PC-3 (cell line): Measurements from ENCODE around the gene TRAFD1. TPM values are rescaled to one million over a fixed set of nuclear protein-coding genes. Genes with fewer than 3 reads are reported as not detected.

ENCODE experiments used
- ATAC-seq: fragments of 200-7000 bp; cut with Tn5 transposase; 2 replicates; pipeline ENCODE4 v1.9.1; 2020; ENCODE audit warnings: mild to moderate bottlenecking, moderate library complexity
- BruUV-seq: library from RNA; stranded (reverse); fragments of 400-500 nt; replicated peaks from 2 replicates; lab custom pipeline; 2021; lab: Mats Ljungman, UMichigan
- CTCF ChIA-PET: fragments of 300-600 bp; sonication (Branson Sonifier 250); formaldehyde crosslinking; loops from one replicate; lab custom pipeline; 2022; ENCODE audit warnings: antibody characterized with exemption; lab: Charles Lee
- POLR2A ChIA-PET: fragments of 300-600 bp; sonication (Branson Sonifier 250); formaldehyde crosslinking; loops from one replicate; lab custom pipeline; 2022; ENCODE audit warnings: antibody characterized with exemption; ENCODE audit not compliant: unreplicated experiment; lab: Charles Lee
- DNase-seq: peaks from one replicate; pipeline ENCODE4 v3.0.0-alpha.2; 2015
- H2AFZ ChIP-seq: fragments of 300-600 bp; sonication (generic); 2 replicates; pipeline ENCODE4 v1.6.0; 2016; ENCODE audit warnings: antibody characterized with exemption, low read length
- H3F3A ChIP-seq: fragments of 300-600 bp; sonication (generic); one replicate; pipeline ENCODE4 v1.6.0; 2017; ENCODE audit warnings: antibody characterized with exemption, low read length, control low read depth, mild to moderate bottlenecking; ENCODE audit not compliant: unreplicated experiment
- H3K27ac ChIP-seq: fragments of 300-600 bp; sonication (generic); 2 replicates; pipeline ENCODE4 v1.5.1; 2016; ENCODE audit warnings: mild to moderate bottlenecking, low read length
- H3K27me3 ChIP-seq: fragments of 300-600 bp; sonication (generic); 2 replicates; pipeline ENCODE4 v1.6.1; 2016; ENCODE audit warnings: low read length, mixed read lengths
- H3K36me3 ChIP-seq: fragments of 300-600 bp; sonication (generic); 2 replicates; pipeline ENCODE4 v1.6.1; 2016; ENCODE audit warnings: low read depth, mixed run types, low read length, mixed read lengths
- H3K4me1 ChIP-seq: fragments of 300-600 bp; sonication (generic); 2 replicates; pipeline ENCODE4 v1.5.1; 2016; ENCODE audit warnings: low read length; ENCODE audit not compliant: insufficient read depth
- H3K4me2 ChIP-seq: fragments of 300-600 bp; sonication (generic); 2 replicates; pipeline ENCODE4 v1.6.0; 2016; ENCODE audit warnings: low read length
- H3K4me3 ChIP-seq: fragments of 300-600 bp; sonication (generic); 2 replicates; pipeline ENCODE4 v1.5.1; 2016; ENCODE audit warnings: mild to moderate bottlenecking, low read length, mixed read lengths
- H3K79me2 ChIP-seq: fragments of 300-600 bp; sonication (generic); 2 replicates; pipeline ENCODE4 v1.6.1; 2017; ENCODE audit warnings: low read length, mixed read lengths
- H3K9ac ChIP-seq: fragments of 300-600 bp; sonication (generic); 2 replicates; pipeline ENCODE4 v1.6.0; 2016; ENCODE audit warnings: mild to moderate bottlenecking, low read length
- H3K9me2 ChIP-seq: fragments of 300-600 bp; sonication (generic); replicated peaks from 2 replicates; pipeline ENCODE4 v1.6.1; 2016; ENCODE audit warnings: mixed run types, low read length, mixed read lengths
- H3K9me3 ChIP-seq: fragments of 300-600 bp; sonication (generic); 2 replicates; pipeline ENCODE4 v1.6.1; 2016; ENCODE audit warnings: low read length, mixed read lengths
- H4K20me1 ChIP-seq: fragments of 300-600 bp; sonication (generic); 2 replicates; pipeline ENCODE4 v1.6.1; 2016; ENCODE audit warnings: low read length, mixed read lengths
- CTCF ChIP-seq: fragments of 300-600 bp; sonication (generic); conservative IDR thresholded peaks from 2 replicates; pipeline ENCODE4 v1.5.1; 2017; ENCODE audit warnings: antibody characterized with exemption, low read depth, mild to moderate bottlenecking, low read length
- EZH2 ChIP-seq: fragments of 300-600 bp; sonication (generic); IDR thresholded peaks from one replicate; pipeline ENCODE4 v1.6.1; 2017; ENCODE audit warnings: antibody characterized with exemption, mild to moderate bottlenecking, low read length; ENCODE audit not compliant: unreplicated experiment
- EZH2phosphoT487 ChIP-seq: fragments of 300-600 bp; sonication (generic); IDR thresholded peaks from 2 replicates; pipeline ENCODE4 v1.6.1; 2018; ENCODE audit warnings: mild to moderate bottlenecking, antibody characterized with exemption, low read length, borderline replicate concordance
- intact Hi-C: fragments of 100-400 bp; cut with micrococcal nuclease; formaldehyde crosslinking; loops from 2 replicates; pipeline ENCODE4 v1.9.0; 2023
- total RNA-seq: library from RNA; depleted of rRNA; stranded (reverse); fragments of >200 nt; gene quantifications from 2 replicates; pipeline ENCODE4 v1.2.3, GENCODE V29; 2014

Gene TRAFD1
- total RNA-seq, 1 experiment from 2014 or later: 34.1 TPM

GRCh38 chr12:112159146-112159541 lies 33.8 kb downstream of the TRAFD1 start:
- intact Hi-C loops: no loop called here

GRCh38 chr12:112160611-112161010 lies 35.3 kb downstream of the TRAFD1 start:
- Histone ChIP-seq H2AFZ (no peak overlapping the region), H3F3A (no peaks in the 10 kb centered on the region), H3K4me1 (no peaks in the 10 kb centered on the region), H3K4me3 (no peak overlapping the region), H4K20me1 (no peaks in the 10 kb centered on the region), H3K36me3 (peaks cover 21% of the 10 kb centered on the region), H3K27ac (no peak overlapping the region), H3K4me2 (no peak overlapping the region), H3K9me3 (no peaks in the 10 kb centered on the region), H3K9ac (no peak overlapping the region), H3K79me2 (no peaks in the 10 kb centered on the region), H3K27me3 (no peaks in the 10 kb centered on the region), H3K9me2 (no peaks in the 10 kb centered on the region)
- no peak for ATAC-seq
- TF ChIP-seq CTCF (no peak), EZH2phosphoT487 (no peak), EZH2 (no peak)
- ChIA-PET POLR2A (no interaction called here), CTCF (no interaction called here)
- intact Hi-C loops: no loop called here
- BruUV-seq: TSS peak; percentile 12
- DNase-seq: no peak

More at GRCh38 chr12:112159146-112159541, 33.8 kb downstream of the TRAFD1 start:
- BruUV-seq: no TSS peak
- H3K27me3 ChIP-seq: no peaks in the 10 kb centered on the region
- ChIA-PET CTCF (no interaction called here), POLR2A (no interaction called here)
- H3K9me3 ChIP-seq: no peaks in the 10 kb centered on the region
- H3K4me2 ChIP-seq: no peak overlapping the region
- H2AFZ ChIP-seq: no peak overlapping the region
- H3K79me2 ChIP-seq: no peaks in the 10 kb centered on the region
- H3K36me3 ChIP-seq: peaks cover 23% of the 10 kb centered on the region
- no peaks in the 10 kb centered on the region for H3K4me1 ChIP-seq
- H3K9me2 ChIP-seq: no peaks in the 10 kb centered on the region
- H4K20me1 ChIP-seq: no peaks in the 10 kb centered on the region
- no peak overlapping the region for H3K9ac ChIP-seq
- no peak overlapping the region for H3K4me3 ChIP-seq
- TF ChIP-seq CTCF: no peak
- TF ChIP-seq EZH2: no peak
- TF ChIP-seq EZH2phosphoT487: no peak
- ATAC-seq (no peak), DNase-seq (no peak)
- H3K27ac ChIP-seq: no peak overlapping the region
- H3F3A ChIP-seq: no peaks in the 10 kb centered on the region

- Histone ChIP-seq H3K27ac (no peak overlapping the region), H3K9me3 (no peaks in the 10 kb centered on the region), H3K79me2 (no peaks in the 10 kb centered on the region), H3K9me2 (no peaks in the 10 kb centered on the region), H3F3A (no peaks in the 10 kb centered on the region), H3K4me2 (no peak overlapping the region), H4K20me1 (no peaks in the 10 kb centered on the region), H3K4me1 (no peaks in the 10 kb centered on the region), H3K4me3 (no peak overlapping the region), H3K9ac (no peak overlapping the region), H3K27me3 (no peaks in the 10 kb centered on the region), H2AFZ (no peak overlapping the region), H3K36me3 (peaks cover 21% of the 10 kb centered on the region)
- ChIA-PET POLR2A (no interaction called here), CTCF (no interaction called here)
- TF ChIP-seq CTCF (no peak), EZH2phosphoT487 (no peak), EZH2 (no peak)
- no TSS peak for BruUV-seq
- intact Hi-C loops: no loop called here
- DNase-seq: no peak
- no peak for ATAC-seq
Observed at GRCh38 chr12:112161711-112162110, 36.4 kb downstream of the TRAFD1 start.
